ENCODE results near the gene NPPA.
A peak's percentile ranks its signal among the peaks of the same experiment; 100 is the strongest.
"Not testable (repeated sequence)": the region's sequence is repeated elsewhere in the genome, so short reads cannot be mapped to it uniquely, and the experiment has no call there.

NPPA gene

DNA sequence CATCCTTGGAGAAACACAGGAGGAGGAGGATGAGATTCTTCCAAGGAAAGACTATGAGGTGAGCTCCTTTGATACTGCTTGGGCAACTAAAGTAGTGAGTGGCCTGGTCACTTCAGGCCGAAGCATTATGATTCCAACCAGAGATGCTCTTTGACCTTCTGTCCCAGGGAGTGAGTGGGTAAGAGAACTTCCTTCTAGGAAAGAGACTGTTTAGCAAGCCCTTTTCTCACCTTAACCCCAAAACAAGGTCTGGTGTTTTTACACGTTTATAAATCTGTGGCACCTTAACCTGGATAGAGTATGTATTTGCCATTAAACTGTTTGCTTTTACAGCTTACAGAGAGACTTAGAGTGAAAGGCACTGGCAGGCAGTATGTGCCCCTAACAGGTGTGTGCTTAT is 40.5 kb downstream of the NPPA start:
- DNase-seq (ENCODE audit: low read depth, low spot score): no peak

DNA sequence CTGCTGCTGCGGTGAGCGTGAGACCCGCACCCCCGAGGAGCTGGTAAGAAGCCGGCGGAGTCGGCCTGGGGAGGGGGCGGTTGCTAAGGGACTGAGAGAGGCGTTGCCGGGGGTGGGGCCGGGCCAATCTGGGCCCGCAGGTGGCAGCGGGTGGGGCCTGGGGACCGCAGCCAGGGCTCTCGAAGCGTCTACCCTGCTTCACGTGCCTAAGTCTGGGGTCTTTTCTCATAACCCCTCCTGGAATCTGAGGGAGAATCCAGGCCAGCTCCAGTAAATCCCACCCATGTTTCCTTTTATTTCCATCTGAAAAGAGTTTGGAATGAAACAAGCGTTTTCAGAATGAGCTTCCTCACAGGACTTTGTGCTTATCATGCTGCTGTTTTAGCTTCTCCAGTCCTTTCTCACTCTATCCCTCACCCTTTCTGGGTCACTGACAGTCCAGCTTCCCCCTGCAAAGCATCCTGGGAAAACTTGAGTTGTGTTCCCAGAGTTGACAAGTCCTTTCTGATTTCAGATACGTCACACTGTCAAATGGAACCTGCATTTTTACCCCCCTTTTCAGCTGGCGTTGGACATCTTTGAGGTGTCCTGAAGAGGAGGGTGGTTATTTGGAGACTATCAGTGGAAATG is 41.2 kb downstream of the NPPA start:
- DNase-seq (ENCODE audit: low read depth, low spot score): no peak

DNA sequence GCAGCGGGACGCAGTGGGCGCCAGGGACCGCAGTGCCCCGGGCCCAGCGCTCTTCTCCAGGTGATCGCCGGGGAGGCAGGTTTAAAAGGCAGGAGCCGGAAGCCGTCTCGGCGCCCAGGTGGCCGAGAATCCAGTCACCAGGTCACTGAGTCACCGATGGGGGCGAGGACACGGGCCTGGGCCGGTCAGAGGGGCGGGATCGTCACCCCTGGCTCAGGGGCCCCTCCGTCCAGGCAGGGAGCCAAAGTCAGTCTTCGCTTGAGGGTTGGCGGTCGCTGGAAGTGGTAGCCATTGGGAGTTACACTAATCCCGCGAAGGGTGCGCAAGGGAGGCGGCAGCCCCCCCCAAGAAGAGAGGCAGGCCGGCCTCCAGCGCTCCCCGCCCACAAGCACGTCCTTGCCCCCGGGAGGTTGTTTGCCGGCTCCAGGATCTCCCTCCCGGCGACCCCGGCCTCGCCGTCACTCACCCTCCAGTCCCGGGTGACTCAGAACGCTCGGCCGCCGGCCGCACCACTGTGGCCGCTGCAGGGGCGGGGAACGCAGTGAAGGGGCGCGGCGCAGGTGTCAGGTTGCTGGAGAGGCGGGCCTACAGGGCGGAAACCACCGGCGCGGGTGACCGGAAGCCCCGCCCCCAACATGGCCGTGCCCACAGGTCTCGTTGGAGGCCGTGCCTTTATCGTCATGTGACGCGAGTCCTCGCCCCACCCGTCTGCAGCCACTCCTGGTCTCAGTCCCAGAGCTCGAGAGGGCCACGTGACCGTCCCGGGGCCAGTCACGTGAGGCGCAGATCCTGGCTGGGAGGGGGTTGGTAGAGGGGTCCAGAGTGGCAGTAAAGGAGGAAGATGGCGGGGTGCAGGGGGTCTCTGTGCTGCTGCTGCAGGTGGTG is 41.9 kb downstream of the NPPA start, which contains the start of the genes CLCN6 and MTHFR:
CLCN6 (plus strand) TSS at position 770 of the 885 bp plus-strand sequence; CDS start at position 842, 72 bp downstream.
MTHFR (minus strand) TSS at position 543 of the 885 bp plus-strand sequence. CDS start 2,848 bp downstream, outside the sequence.
- peak; percentile 100 for DNase-seq (ENCODE audit: low read depth, low spot score)

DNA sequence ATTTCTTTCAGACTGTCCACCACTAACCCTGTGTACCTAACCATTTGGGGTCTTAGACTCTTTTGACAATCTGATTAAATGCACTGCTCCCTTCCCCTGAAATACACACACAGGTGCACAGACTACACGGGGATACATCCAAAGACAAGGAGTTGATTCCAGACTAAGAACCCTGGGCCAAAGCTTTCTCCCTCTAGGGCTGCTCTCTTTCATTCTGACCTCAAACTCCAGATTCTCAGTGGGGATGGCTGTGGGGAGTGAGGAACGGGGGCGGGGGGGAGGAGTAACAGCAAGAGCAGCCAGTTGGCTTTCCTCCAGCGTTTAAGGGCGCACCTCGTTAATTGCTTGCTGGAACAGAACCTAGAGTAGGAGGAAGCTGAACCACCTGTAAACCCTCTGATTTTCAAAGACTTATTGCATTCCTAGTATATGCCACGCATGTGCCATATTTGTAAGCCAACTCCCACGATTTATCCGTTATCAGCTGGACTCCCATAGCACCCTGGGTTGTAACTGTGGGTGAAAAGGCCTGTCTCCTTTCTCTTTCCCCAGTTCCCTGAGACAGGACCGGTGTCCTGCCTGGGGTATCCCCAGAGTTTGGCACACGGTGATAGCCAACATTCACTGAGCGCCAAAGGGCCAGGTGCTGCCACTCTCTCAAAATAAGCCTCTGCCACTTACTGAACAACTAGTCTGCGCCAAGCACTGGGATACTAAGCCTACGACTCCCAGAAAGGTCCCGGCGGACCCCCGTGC is 42.7 kb downstream of the NPPA start:
- no peak for DNase-seq (ENCODE audit: low read depth, low spot score)

DNA sequence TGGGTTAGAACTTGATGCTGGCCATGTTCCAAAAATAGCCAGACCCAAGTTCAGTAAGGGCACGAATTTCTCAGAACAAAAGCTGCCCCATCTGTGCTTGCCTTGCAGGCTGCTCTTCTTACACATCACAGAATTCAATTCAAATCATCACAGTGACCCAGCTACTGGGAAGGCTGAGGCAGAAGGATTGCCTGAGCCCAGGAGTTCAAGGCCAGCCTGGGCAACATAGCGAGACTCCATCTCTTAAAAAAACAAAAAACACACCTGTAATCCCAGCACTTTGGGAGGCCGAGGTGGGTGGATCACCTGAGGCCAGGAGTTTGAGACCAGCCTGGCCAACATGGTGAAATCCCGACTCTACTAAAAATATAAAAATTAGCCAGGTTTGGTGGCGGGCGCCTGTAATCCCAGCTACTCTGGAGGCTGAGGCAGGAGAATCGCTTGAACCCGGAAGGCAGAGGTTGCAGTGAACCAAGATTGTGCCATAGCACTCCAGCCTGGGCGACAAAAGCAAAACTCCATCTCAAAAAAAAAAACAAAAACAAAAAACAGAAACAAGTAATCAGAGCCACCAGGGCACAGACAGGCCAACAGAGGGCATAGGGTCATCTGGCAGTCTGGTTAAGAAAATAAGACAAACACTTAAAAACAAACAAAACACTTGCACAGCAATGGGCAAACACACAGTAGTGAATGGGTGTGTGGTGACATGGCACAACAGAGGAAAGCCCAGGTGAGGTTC is 43.5 kb downstream of the NPPA start:
- DNase-seq (ENCODE audit: low read depth, low spot score): not testable (repeated sequence)

- DNase-seq (ENCODE audit: low read depth, low spot score): peak; percentile 95
These were observed 44.4 kb downstream of the NPPA start for GRCh38 chr1:11802973-11803885.

DNA sequence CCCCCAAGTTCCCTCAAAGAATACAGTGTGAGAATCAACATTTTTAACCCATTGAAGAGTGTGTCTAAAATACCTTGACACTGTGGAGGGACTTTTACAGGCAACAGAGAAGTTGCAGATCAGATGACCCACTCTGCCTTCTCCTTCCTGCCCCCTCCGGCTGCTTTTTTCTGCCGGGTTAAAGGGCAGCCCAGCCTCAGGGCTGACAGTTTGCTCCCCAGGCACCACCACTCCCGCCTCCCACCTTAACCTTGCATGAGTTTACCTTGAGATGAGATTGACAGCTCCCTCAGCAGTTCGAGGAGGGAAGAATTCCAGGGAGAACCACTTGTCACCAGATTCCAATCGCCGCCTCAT is 45.0 kb downstream of the NPPA start:
- DNase-seq (ENCODE audit: low read depth, low spot score): peak; percentile 87

GRCh38 chr1:11800756-11801433 is 46.7 kb downstream of the NPPA start:
- no peak for DNase-seq (ENCODE audit: low read depth, low spot score)

- no peak for DNase-seq (ENCODE audit: low read depth, low spot score)
These were observed 47.2 kb downstream of the NPPA start for GRCh38 chr1:11800391-11800755.

DNA sequence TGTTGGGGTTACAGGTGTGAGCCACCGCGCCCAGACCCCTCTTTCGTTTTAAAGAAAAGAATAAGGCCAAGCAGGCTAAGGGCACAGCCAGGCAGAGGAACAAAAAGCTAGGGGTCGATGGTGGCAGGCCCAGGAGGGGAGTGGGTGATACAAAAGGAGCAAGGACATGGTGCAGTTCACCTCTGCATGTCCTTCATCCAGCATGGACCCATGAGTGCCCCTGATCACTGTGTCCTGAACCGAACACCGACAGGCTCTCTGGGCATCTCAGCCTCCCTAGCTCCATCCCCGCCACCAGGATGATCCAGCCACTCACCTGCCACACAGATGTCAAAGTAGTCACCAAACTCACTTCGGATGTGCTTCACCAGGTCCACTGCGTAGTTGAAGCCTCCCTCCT is 47.7 kb downstream of the NPPA start:
- no peak for DNase-seq (ENCODE audit: low read depth, low spot score)

- no peak for DNase-seq (ENCODE audit: low read depth, low spot score)
These were observed 48.5 kb downstream of the NPPA start for GRCh38 chr1:11799099-11799498.

DNA sequence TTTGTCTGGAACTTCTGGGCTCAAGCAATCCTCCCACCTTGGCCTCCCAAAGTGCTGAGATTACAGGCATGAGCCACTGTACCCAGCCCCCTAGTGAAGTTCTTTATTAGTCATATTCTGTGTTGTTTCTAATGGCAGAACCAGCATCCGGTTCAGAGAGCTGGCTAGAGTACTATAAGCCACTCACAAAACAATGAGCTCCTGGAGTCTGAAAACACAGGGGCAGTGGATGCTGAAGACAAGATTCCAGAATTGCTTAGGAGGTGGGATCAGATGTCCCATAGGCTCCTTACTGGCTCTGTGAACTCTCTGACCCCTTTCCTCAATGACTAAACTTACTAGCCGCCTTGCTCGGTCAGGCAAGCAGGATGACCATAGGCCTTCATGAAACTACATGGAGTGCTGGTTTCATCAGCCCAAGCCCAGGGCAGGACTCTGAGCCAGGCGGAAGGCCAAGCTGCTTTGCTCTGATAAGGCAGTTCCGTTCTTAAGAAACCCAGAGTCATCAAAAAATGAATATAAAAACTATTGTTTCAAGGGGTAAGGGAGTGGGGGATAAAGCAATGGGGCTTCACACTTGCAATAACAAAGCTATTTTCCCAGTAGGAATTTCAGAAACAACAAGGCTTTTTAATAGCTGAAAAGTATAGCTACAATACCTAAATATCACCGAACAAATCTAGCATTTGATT is 49.9 kb downstream of the NPPA start:
- no peak for DNase-seq (ENCODE audit: low read depth, low spot score)

DNA sequence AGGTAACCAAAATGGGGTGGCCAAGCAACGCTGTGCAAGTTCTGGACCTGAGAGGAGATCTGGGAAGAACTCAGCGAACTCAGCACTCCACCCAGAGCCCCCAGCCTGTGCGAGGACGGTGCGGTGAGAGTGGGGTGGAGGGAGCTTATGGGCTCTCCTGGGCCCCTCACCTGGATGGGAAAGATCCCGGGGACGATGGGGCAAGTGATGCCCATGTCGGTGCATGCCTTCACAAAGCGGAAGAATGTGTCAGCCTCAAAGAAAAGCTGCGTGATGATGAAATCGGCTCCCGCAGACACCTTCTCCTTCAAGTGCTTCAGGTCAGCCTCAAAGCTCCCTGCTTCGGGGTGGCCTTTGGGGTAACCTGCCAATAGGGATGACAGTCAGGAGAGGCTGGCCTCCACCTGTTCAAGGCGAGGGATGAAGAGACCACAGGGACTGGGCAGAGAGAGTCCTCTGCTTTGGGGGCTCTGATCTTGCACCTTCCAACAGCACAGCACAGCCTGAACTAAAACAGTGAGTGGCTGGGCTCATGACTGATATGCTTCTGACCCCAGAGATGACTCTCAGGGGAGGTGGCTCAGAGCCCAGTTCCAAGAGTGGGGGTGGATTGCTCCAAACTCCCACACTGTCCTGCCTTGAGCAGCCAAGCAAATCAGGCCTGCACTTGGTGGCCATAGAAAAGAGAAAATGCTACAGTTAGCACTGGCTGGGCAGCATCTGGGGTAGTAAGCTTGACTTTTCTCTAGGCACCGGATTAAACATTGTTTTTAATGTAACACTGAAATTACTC is 51.4 kb downstream of the NPPA start:
- DNase-seq (ENCODE audit: low read depth, low spot score): no peak

Data from ELF-1 (cell line).